A549 (cell line): Measurements from ENCODE around the gene PLA2G5.

Experiments
- CTCF ChIP-seq: fragments of >200 bp; sonication (Bioruptor Twin); formaldehyde crosslinking; IDR thresholded peaks from 3 replicates; pipeline ENCODE4 v1.5.1; 2016
- HOXB5 ChIP-seq: fragments of 250-450 bp; sonication (Bioruptor Pico); IDR thresholded peaks from 2 replicates; pipeline ENCODE4 v1.5.0; 2020; ENCODE audit warnings: mild to moderate bottlenecking, moderate library complexity
- MAX ChIP-seq: IDR thresholded peaks from 2 replicates; pipeline ENCODE4 v1.6.1; 2012

GRCh38 chr1:20115479-20115878 is 45.5 kb downstream of the PLA2G5 start:
- no peak for TF ChIP-seq HOXB5 (CRISPR knock-in tag)
- TF ChIP-seq CTCF = no peak
- TF ChIP-seq MAX = no peak
